IMR-90 (cell line): ENCODE measurements around the gene SCPEP1. TPM values are rescaled to one million over a fixed set of nuclear protein-coding genes. Genes with fewer than 3 reads are reported as not detected.

Experiments used
- ATAC-seq: fragments of 200-7000 bp; cut with Tn5 transposase; 2 replicates; pipeline ENCODE4 v1.9.1; 2020; ENCODE audit warnings: low read depth, mild to moderate bottlenecking, moderate library complexity
- BruUV-seq: library from RNA; stranded (reverse); fragments of 400-500 nt; replicated peaks from 2 replicates; lab custom pipeline; 2021; lab: Mats Ljungman, UMichigan
- CTCF ChIA-PET: fragments of 300-600 bp; formaldehyde crosslinking; extraction: SDS; loops from one replicate; lab custom pipeline; 2021; ENCODE audit warnings: antibody characterized with exemption; lab: Yijun Ruan, JAX
- POLR2A ChIA-PET: fragments of 300-600 bp; sonication (Branson Sonifier 250); formaldehyde crosslinking; loops from one replicate; lab custom pipeline; 2022; ENCODE audit warnings: antibody characterized with exemption; ENCODE audit not compliant: unreplicated experiment; lab: Charles Lee
- DNase-seq: peaks from one replicate; pipeline ENCODE4 v3.0.0; 2013
- H2AFZ ChIP-seq: replicated peaks from 2 replicates; pipeline ENCODE3; 2013; ENCODE audit warnings: low read length, mild to moderate bottlenecking; ENCODE audit not compliant: poor library complexity
- H2AK5ac ChIP-seq: 2 replicates; pipeline ENCODE4 v1.6.1; 2013; ENCODE audit warnings: low read depth, low read length, inconsistent platforms
- H2AK9ac ChIP-seq: replicated peaks from 2 replicates; pipeline ENCODE3; 2013; ENCODE audit warnings: mild to moderate bottlenecking, low read depth, low read length, moderate library complexity; ENCODE audit not compliant: poor library complexity
- H2BK120ac ChIP-seq: 2 replicates; pipeline ENCODE4 v1.6.1; 2013; ENCODE audit warnings: low read depth, low read length, inconsistent platforms
- H2BK15ac ChIP-seq: 3 replicates; pipeline ENCODE4 v1.6.1; 2013; ENCODE audit warnings: low read depth, low read length, inconsistent platforms
- H2BK20ac ChIP-seq: 2 replicates; pipeline ENCODE4 v1.6.1; 2013; ENCODE audit warnings: low read depth, mild to moderate bottlenecking, inconsistent platforms, low read length, moderate library complexity
- H2BK5ac ChIP-seq: 2 replicates; pipeline ENCODE4 v1.6.1; 2013; ENCODE audit warnings: mild to moderate bottlenecking, low read depth, low read length, inconsistent platforms; ENCODE audit not compliant: poor library complexity, severe bottlenecking
- H3K14ac ChIP-seq: replicated peaks from 2 replicates; pipeline ENCODE4 v1.6.1; 2013; ENCODE audit warnings: low read depth, low read length, inconsistent platforms
- H3K18ac ChIP-seq: 2 replicates; pipeline ENCODE4 v1.6.1; 2013; ENCODE audit warnings: low read depth, low read length, control low read depth
- H3K23ac ChIP-seq: 2 replicates; pipeline ENCODE4 v1.6.1; 2013; ENCODE audit warnings: low read depth, low read length, inconsistent platforms
- H3K27ac ChIP-seq: 2 replicates; pipeline ENCODE4 v1.5.1; 2013; ENCODE audit warnings: mild to moderate bottlenecking, control low read depth, low read length; ENCODE audit not compliant: insufficient read depth
- H3K27me3 ChIP-seq: 2 replicates; pipeline ENCODE4 v1.6.1; 2013; ENCODE audit warnings: low read length; ENCODE audit not compliant: control insufficient read depth, insufficient read depth
- H3K36me3 ChIP-seq: 2 replicates; pipeline ENCODE4 v1.6.1; 2013; ENCODE audit warnings: low read length, mixed read lengths; ENCODE audit not compliant: control insufficient read depth, insufficient read depth
- H3K4ac ChIP-seq: 2 replicates; pipeline ENCODE4 v1.6.1; 2013; ENCODE audit warnings: low read depth, low read length, inconsistent platforms
- H3K4me1 ChIP-seq: 2 replicates; pipeline ENCODE4 v1.6.1; 2013; ENCODE audit warnings: low read length, mixed read lengths; ENCODE audit not compliant: control insufficient read depth, insufficient read depth
- H3K4me2 ChIP-seq: 2 replicates; pipeline ENCODE4 v1.6.1; 2013; ENCODE audit warnings: low read depth, mild to moderate bottlenecking, control low read depth, low read length, moderate library complexity
- H3K4me3 ChIP-seq: 2 replicates; pipeline ENCODE4 v1.5.1; 2013; ENCODE audit warnings: low read depth, mild to moderate bottlenecking, control low read depth, low read length, moderate library complexity; ENCODE audit not compliant: insufficient read depth
- H3K56ac ChIP-seq: 2 replicates; pipeline ENCODE4 v1.6.1; 2013; ENCODE audit warnings: low read length, inconsistent platforms; ENCODE audit not compliant: insufficient read depth; ENCODE audit errors: extremely low read depth
- H3K79me1 ChIP-seq, 2 experiments: 2 replicates each; pipeline ENCODE4 v1.6.1; 2013; ENCODE audit warnings: low read length in 2 of 2, inconsistent platforms in 1 of 2, low read depth in 1 of 2
- H3K9ac ChIP-seq: 2 replicates; pipeline ENCODE4 v1.6.1; 2013; ENCODE audit warnings: low read depth, low read length, control low read depth
- H3K9me1 ChIP-seq: 2 replicates; pipeline ENCODE4 v1.6.1; 2013; ENCODE audit warnings: low read length, inconsistent platforms; ENCODE audit not compliant: insufficient read depth
- H3K9me3 ChIP-seq: 2 replicates; pipeline ENCODE4 v1.6.1; 2013; ENCODE audit warnings: low read length; ENCODE audit not compliant: control insufficient read depth, insufficient read depth
- H4K20me1 ChIP-seq: 2 replicates; pipeline ENCODE4 v1.6.1; 2013; ENCODE audit warnings: low read length, inconsistent platforms; ENCODE audit not compliant: insufficient read depth
- H4K5ac ChIP-seq: 2 replicates; pipeline ENCODE4 v1.6.1; 2013; ENCODE audit warnings: mild to moderate bottlenecking, low read depth, low read length, control low read depth
- H4K8ac ChIP-seq, 2 experiments: 2 replicates each; pipeline ENCODE4 v1.6.1; 2013; ENCODE audit warnings: low read depth in 2 of 2, low read length in 2 of 2, control low read depth in 1 of 2, inconsistent platforms in 1 of 2
- H4K91ac ChIP-seq: 2 replicates; pipeline ENCODE4 v1.6.1; 2013; ENCODE audit warnings: low read depth, low read length, inconsistent platforms; ENCODE audit not compliant: insufficient read depth
- BHLHE40 ChIP-seq: fragments of 150-350 bp; IDR thresholded peaks from 2 replicates; pipeline ENCODE4 v1.6.1; 2016; ENCODE audit warnings: mild to moderate bottlenecking, low read depth, low read length
- CEBPB ChIP-seq: IDR thresholded peaks from 2 replicates; pipeline ENCODE4 v1.6.1; 2012; ENCODE audit warnings: low read depth, low read length, improper control_type of control experiment
- CHD1 ChIP-seq: IDR thresholded peaks from 2 replicates; pipeline ENCODE4 v1.6.1; 2012; ENCODE audit warnings: low read depth, low read length, improper control_type of control experiment
- FOS ChIP-seq: fragments of 150-350 bp; IDR thresholded peaks from 2 replicates; pipeline ENCODE4 v1.6.1; 2016; ENCODE audit warnings: low read depth, low read length
- MAFK ChIP-seq: IDR thresholded peaks from 2 replicates; pipeline ENCODE4 v1.6.1; 2012; ENCODE audit warnings: low read depth, low read length, improper control_type of control experiment
- MAZ ChIP-seq: IDR thresholded peaks from 2 replicates; pipeline ENCODE4 v1.6.1; 2012; ENCODE audit warnings: low read depth, mild to moderate bottlenecking, low read length, improper control_type of control experiment, moderate library complexity, borderline replicate concordance
- MXI1 ChIP-seq: IDR thresholded peaks from 2 replicates; pipeline ENCODE4 v1.6.1; 2012; ENCODE audit warnings: low read depth, mild to moderate bottlenecking, low read length, moderate library complexity, borderline replicate concordance
- NFE2L2 ChIP-seq: fragments of 150-350 bp; IDR thresholded peaks from 2 replicates; pipeline ENCODE4 v1.6.1; 2016; ENCODE audit warnings: low read depth, mild to moderate bottlenecking, low read length
- POLR2A ChIP-seq: IDR thresholded peaks from 2 replicates; pipeline ENCODE4 v1.6.1; 2012; ENCODE audit warnings: mild to moderate bottlenecking, low read depth, low read length
- RAD21 ChIP-seq: IDR thresholded peaks from 2 replicates; pipeline ENCODE4 v1.6.1; 2012; ENCODE audit warnings: low read length, improper control_type of control experiment
- RCOR1 ChIP-seq: IDR thresholded peaks from 2 replicates; pipeline ENCODE4 v1.6.1; 2012; ENCODE audit warnings: mild to moderate bottlenecking, low read length, improper control_type of control experiment; ENCODE audit not compliant: insufficient replicate concordance
- RFX5 ChIP-seq: IDR thresholded peaks from 2 replicates; pipeline ENCODE4 v1.8.0; 2012; ENCODE audit warnings: low read depth, mild to moderate bottlenecking, low read length, moderate library complexity
- SMC3 ChIP-seq: fragments of 150-350 bp; IDR thresholded peaks from 2 replicates; pipeline ENCODE4 v1.6.1; 2016; ENCODE audit warnings: low read depth, mild to moderate bottlenecking, antibody characterized with exemption, low read length, moderate library complexity
- WGBS, 2 experiments: methylation state at CpG; one replicate each; pipeline versions ENCODE4 v1.1.5 to v1.1.7; 2013; ENCODE audit warnings: missing lambda C conversion rate in 2 of 2; ENCODE audit not compliant: insufficient read length in 1 of 2; ENCODE audit errors: extremely low coverage in 2 of 2; 5-methylcytosine and 5-hydroxymethylcytosine counted together
- dilution Hi-C: fragments of 300-500 bp; cut with HindIII; formaldehyde crosslinking; loops from one replicate; pipeline ENCODE4 v1.14.3; 2018; ENCODE audit warnings: low sequenced_read_pairs; ENCODE audit not compliant: unreplicated experiment
- in situ Hi-C: fragments of 300-500 bp; cut with MboI; formaldehyde crosslinking; loops from 3 replicates; pipeline ENCODE4 v1.14.3; 2019; ENCODE audit warnings: low sequenced_read_pairs, inconsistent platforms, mixed read lengths
- intact Hi-C: fragments of 100-400 bp; cut with micrococcal nuclease; formaldehyde crosslinking; loops from 2 replicates; pipeline ENCODE4 v1.10.0; 2022
- polyA plus RNA-seq, 3 experiments: library from polyadenylated mRNA; depleted of rRNA; stranded (reverse); fragments of >200 nt; gene quantifications; 2 replicates each; pipeline ENCODE4 v1.2.3, GENCODE V29; 2012; ENCODE audit warnings: low replicate concordance in 1 of 3
- total RNA-seq: library from RNA; depleted of rRNA; stranded (reverse); fragments of >200 nt; gene quantifications from 2 replicates; pipeline ENCODE4 v1.2.3, GENCODE V29; 2012
- TF ChIP-seq, protein P1 (sequence below): fragments of 150-350 bp; IDR thresholded peaks from 2 replicates; pipeline ENCODE4 v1.6.1; 2017; ENCODE audit warnings: mild to moderate bottlenecking, antibody characterized with exemption, low read length, low read depth
- TF ChIP-seq, protein P2 (sequence below): fragments of 150-350 bp; IDR thresholded peaks from 2 replicates; pipeline ENCODE4 v1.6.1; 2016; ENCODE audit warnings: low read depth, mild to moderate bottlenecking, low read length, moderate library complexity, borderline replicate concordance
- TF ChIP-seq, protein P3 (sequence below): conservative IDR thresholded peaks from 2 replicates; pipeline ENCODE4 v1.5.1; 2012; ENCODE audit warnings: mild to moderate bottlenecking, low read depth, low read length, improper control_type of control experiment

SCPEP1 gene
- total and polyA plus RNA-seq, 2 of the 4 experiments (the other 2 are of a cell fraction), result 16.5 to 32.1 TPM

DNA sequence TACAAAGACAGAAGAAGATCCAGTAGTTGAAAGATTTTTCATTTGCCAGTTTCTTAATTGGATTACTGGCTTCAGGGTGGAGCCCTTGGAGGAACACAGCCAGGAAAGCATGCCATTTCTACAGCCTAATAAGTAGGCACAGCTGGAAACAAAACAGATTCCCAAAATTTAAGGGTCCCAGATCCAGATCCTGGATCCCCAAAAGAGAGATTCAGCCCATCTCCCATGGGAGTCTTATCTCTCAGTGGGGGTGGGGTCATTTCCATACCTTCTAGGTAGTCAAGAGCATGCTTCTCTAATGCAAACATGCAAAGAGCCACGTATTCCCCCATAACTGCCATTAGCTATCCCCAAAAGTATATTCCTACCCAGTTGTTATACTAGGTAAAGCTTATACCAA, 49.9 kb downstream of the SCPEP1 start:
- no peak overlapping the region for H2AK5ac ChIP-seq
- no peaks in the 10 kb centered on the region for H4K20me1 ChIP-seq
- in situ Hi-C loops (no loop called here), intact Hi-C loops (no loop called here), dilution Hi-C loops (no loop called here)
- no peak overlapping the region for H2BK20ac ChIP-seq
- H3K36me3 ChIP-seq, result no peaks in the 10 kb centered on the region
- CTCF ChIA-PET, result no interaction called here
- H3K14ac ChIP-seq, result no peak overlapping the region
- H3K9me3 ChIP-seq, result no peaks in the 10 kb centered on the region
- H3K4me2 ChIP-seq, result no peak overlapping the region
- H4K91ac ChIP-seq, result no peak overlapping the region
- no peak overlapping the region for H2AK9ac ChIP-seq
- no peak overlapping the region for H4K5ac ChIP-seq
- H3K9ac ChIP-seq, result no peak overlapping the region
- H3K56ac ChIP-seq, result no peak overlapping the region
- H2AFZ ChIP-seq, result no peak overlapping the region
- no peak overlapping the region for H4K8ac ChIP-seq
- POLR2A ChIA-PET, result no interaction called here
- H3K4me1 ChIP-seq, result no peaks in the 10 kb centered on the region
- TF ChIP-seq CHD1, result no peak
- no peak for TF ChIP-seq POLR2A
- no peak for TF ChIP-seq CEBPB
- TF ChIP-seq MAZ, result no peak
- TF ChIP-seq, protein P1, sequence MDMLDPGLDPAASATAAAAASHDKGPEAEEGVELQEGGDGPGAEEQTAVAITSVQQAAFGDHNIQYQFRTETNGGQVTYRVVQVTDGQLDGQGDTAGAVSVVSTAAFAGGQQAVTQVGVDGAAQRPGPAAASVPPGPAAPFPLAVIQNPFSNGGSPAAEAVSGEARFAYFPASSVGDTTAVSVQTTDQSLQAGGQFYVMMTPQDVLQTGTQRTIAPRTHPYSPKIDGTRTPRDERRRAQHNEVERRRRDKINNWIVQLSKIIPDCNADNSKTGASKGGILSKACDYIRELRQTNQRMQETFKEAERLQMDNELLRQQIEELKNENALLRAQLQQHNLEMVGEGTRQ, result no peak
- TF ChIP-seq, protein P2, sequence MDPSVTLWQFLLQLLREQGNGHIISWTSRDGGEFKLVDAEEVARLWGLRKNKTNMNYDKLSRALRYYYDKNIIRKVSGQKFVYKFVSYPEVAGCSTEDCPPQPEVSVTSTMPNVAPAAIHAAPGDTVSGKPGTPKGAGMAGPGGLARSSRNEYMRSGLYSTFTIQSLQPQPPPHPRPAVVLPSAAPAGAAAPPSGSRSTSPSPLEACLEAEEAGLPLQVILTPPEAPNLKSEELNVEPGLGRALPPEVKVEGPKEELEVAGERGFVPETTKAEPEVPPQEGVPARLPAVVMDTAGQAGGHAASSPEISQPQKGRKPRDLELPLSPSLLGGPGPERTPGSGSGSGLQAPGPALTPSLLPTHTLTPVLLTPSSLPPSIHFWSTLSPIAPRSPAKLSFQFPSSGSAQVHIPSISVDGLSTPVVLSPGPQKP, result no peak
- no peak for TF ChIP-seq NFE2L2
- no peak for TF ChIP-seq SMC3
- TF ChIP-seq RFX5, result no peak
- no peak for TF ChIP-seq BHLHE40
- no peak for TF ChIP-seq FOS
- TF ChIP-seq, protein P3, sequence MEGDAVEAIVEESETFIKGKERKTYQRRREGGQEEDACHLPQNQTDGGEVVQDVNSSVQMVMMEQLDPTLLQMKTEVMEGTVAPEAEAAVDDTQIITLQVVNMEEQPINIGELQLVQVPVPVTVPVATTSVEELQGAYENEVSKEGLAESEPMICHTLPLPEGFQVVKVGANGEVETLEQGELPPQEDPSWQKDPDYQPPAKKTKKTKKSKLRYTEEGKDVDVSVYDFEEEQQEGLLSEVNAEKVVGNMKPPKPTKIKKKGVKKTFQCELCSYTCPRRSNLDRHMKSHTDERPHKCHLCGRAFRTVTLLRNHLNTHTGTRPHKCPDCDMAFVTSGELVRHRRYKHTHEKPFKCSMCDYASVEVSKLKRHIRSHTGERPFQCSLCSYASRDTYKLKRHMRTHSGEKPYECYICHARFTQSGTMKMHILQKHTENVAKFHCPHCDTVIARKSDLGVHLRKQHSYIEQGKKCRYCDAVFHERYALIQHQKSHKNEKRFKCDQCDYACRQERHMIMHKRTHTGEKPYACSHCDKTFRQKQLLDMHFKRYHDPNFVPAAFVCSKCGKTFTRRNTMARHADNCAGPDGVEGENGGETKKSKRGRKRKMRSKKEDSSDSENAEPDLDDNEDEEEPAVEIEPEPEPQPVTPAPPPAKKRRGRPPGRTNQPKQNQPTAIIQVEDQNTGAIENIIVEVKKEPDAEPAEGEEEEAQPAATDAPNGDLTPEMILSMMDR, result no peak
- TF ChIP-seq RCOR1, result no peak
- TF ChIP-seq MAFK, result no peak
- no peak for TF ChIP-seq MXI1
- TF ChIP-seq RAD21, result no peak
- no peak overlapping the region for H2BK120ac ChIP-seq
- no TSS peak for BruUV-seq
- WGBS, 2 experiments, result no CpG with 5 or more reads among the region's 1 CpG
- H3K27me3 ChIP-seq, result no peaks in the 10 kb centered on the region; the same call in 1 of the 2 replicates
- H2BK15ac ChIP-seq, result no peak overlapping the region
- no peak overlapping the region for H3K27ac ChIP-seq
- H3K79me1 ChIP-seq, result no peaks in the 10 kb centered on the region
- no peak overlapping the region for H3K23ac ChIP-seq
- no peak overlapping the region for H3K18ac ChIP-seq
- no peak overlapping the region for H3K4ac ChIP-seq
- DNase-seq, result no peak
- H2BK5ac ChIP-seq, result no peak overlapping the region
- ATAC-seq, result no peak
- no peaks in the 10 kb centered on the region for H3K9me1 ChIP-seq
- H3K4me3 ChIP-seq, result no peak overlapping the region
